Tibial nerve (tissue), 3 donors: ENCODE data around the gene SLC7A4.
"Not testable (repeated sequence)": the region's sequence is repeated elsewhere in the genome, so short reads cannot be mapped to it uniquely, and the experiment has no call there.

Experiments used
- POLR2A ChIP-seq, 2 donors: fragments of 450-650 bp; IDR thresholded peaks; one replicate each; pipeline ENCODE4 v1.6.1; 2017; ENCODE audit warnings: antibody characterized with exemption in 2 of 2, mild to moderate bottlenecking in 2 of 2, moderate library complexity in 2 of 2
- TF ChIP-seq, protein P1 (sequence below), 5 experiments: fragments of 200-600 bp in 3 of 5; fragments of 450-650 bp in 2 of 5; sonication (generic) in 3 of 5; IDR thresholded peaks; one replicate each; pipeline ENCODE4 v1.5.1; 2016 to 2019; ENCODE audit warnings: antibody characterized with exemption in 5 of 5, mild to moderate bottlenecking in 3 of 5, moderate library complexity in 2 of 5

DNA sequence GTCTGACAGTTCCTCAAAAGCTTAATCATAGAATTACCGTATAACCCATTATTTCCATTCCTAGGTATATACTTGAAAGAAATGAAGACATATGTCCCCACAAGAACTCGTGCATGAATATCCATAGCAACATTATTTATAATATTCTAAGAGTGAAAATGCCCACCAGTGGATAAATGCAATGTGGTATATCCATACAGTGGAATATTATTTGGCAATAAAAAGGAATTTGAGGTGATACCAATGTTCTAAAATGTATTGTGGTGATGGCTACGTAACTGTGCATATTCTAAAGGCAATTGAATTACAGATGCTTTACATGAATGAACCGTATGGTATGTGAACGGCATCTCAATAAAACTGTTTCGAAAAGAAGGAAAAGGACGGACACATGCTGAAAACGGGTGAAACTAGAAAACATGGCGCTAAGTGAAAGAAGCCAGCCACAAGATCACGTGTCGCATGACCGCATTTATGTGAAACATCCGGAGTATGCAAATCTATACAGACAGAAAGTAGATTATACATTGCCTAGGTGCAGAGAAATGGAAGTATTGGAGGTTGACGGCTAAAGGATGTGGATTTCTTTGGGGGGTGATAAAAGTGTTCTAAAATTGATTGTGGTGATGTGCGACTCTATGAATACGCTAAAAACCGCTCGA is 29.4 kb upstream of the SLC7A4 start:
- TF ChIP-seq, protein P1, sequence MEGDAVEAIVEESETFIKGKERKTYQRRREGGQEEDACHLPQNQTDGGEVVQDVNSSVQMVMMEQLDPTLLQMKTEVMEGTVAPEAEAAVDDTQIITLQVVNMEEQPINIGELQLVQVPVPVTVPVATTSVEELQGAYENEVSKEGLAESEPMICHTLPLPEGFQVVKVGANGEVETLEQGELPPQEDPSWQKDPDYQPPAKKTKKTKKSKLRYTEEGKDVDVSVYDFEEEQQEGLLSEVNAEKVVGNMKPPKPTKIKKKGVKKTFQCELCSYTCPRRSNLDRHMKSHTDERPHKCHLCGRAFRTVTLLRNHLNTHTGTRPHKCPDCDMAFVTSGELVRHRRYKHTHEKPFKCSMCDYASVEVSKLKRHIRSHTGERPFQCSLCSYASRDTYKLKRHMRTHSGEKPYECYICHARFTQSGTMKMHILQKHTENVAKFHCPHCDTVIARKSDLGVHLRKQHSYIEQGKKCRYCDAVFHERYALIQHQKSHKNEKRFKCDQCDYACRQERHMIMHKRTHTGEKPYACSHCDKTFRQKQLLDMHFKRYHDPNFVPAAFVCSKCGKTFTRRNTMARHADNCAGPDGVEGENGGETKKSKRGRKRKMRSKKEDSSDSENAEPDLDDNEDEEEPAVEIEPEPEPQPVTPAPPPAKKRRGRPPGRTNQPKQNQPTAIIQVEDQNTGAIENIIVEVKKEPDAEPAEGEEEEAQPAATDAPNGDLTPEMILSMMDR (IDR thresholded peaks at IDR 0.05), result not testable (repeated sequence)
- TF ChIP-seq POLR2A (IDR thresholded peaks at IDR 0.05), result not testable (repeated sequence)
